Left ventricle myocardium inferior (tissue), 1 donor: Measurements from ENCODE around the gene CORO6. TPM values are rescaled to one million over a fixed set of nuclear protein-coding genes. Genes with fewer than 3 reads are reported as not detected.
A peak's percentile ranks its signal among the peaks of the same experiment; 100 is the strongest.

Experiments used
- DNase-seq: peaks from one replicate; pipeline ENCODE4 v3.0.0-alpha.2; 2020
- H3K27ac ChIP-seq: fragments of 200-600 bp; replicated peaks from 2 replicates; pipeline ENCODE4 v1.8.0; 2021
- H3K27me3 ChIP-seq: fragments of 200-600 bp; 2 replicates; pipeline ENCODE4 v1.8.0; 2021; ENCODE audit warnings: low read depth
- H3K36me3 ChIP-seq: fragments of 200-600 bp; 2 replicates; pipeline ENCODE4 v1.8.0; 2021
- H3K4me1 ChIP-seq: fragments of 200-600 bp; 2 replicates; pipeline ENCODE4 v1.8.0; 2021
- H3K4me3 ChIP-seq: fragments of 200-600 bp; 2 replicates; pipeline ENCODE4 v1.8.0; 2021; ENCODE audit warnings: mild to moderate bottlenecking, moderate library complexity
- H3K9me3 ChIP-seq: fragments of 200-600 bp; replicated peaks from 2 replicates; pipeline ENCODE4 v1.8.0; 2021
- CTCF ChIP-seq: fragments of 200-600 bp; IDR thresholded peaks from 2 replicates; pipeline ENCODE4 v1.8.0; 2021; ENCODE audit warnings: antibody characterized with exemption, mild to moderate bottlenecking, borderline replicate concordance
- intact Hi-C: fragments of 100-400 bp; cut with micrococcal nuclease; formaldehyde crosslinking; loops from one replicate; pipeline ENCODE4 v1.11.0; 2022
- total RNA-seq: library from RNA; stranded (reverse); fragmentation: NEBNext Ultra II Directional; extraction: Animal tissue kit (Norgen Biotek cat#: 25700); gene quantifications from one replicate; pipeline ENCODE4 v1.2.1, GENCODE V29; 2021
- donor health status: DM: no; HTN: yes; CAD: no; lungs with severe emphysema.

CORO6 gene
- total RNA-seq, 1 donor from 2014 or later, result 101 TPM

DNA sequence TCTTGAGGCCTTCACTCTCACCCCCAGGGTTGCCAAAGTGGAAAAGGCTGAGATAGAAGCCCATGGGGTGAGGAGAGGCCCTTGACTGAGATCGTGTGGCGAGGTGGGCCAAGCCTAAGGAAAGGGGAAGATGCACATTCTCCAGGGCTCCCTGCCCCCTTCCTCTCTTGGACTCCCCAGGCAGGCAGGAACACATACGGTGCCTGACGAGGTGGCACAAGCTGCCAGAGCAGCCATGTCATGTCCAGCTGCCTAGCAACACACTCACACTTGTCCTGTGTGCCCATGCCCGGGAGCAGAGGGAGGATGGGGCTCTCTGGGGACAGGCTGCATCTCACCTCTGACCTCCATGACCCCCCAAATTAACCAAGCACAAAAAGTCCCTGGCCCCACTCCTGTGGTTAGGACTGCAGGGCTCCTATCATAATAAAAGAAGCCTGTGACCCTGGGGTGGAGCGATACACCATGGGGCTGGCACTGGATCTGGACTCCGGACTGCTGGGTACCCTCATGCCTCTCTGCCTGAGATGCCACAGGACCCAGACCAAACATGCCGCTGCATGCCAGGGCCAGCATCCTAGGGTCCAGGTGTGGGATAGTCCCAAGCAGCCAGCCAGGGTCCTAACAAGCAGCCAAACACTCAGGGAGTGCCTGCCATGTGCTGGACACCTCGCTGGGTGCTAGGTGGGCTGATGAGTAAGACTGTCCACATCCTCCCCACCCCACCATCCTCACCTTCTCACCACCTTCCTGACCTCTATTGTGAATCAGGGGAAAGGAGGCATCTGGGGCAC is 35.8 kb downstream of the CORO6 start:
- no peak for TF ChIP-seq CTCF
- intact Hi-C loops, result no loop called here
- Histone ChIP-seq H3K4me1 (peaks cover 86% of the 10 kb centered on the region), H3K27ac (peak overlapping the region; percentile 93), H3K36me3 (peaks cover 15% of the 10 kb centered on the region), H3K27me3 (no peaks in the 10 kb centered on the region), H3K4me3 (peak overlapping the region; percentile 95), H3K9me3 (no peaks in the 10 kb centered on the region)
- no peak for DNase-seq

DNA sequence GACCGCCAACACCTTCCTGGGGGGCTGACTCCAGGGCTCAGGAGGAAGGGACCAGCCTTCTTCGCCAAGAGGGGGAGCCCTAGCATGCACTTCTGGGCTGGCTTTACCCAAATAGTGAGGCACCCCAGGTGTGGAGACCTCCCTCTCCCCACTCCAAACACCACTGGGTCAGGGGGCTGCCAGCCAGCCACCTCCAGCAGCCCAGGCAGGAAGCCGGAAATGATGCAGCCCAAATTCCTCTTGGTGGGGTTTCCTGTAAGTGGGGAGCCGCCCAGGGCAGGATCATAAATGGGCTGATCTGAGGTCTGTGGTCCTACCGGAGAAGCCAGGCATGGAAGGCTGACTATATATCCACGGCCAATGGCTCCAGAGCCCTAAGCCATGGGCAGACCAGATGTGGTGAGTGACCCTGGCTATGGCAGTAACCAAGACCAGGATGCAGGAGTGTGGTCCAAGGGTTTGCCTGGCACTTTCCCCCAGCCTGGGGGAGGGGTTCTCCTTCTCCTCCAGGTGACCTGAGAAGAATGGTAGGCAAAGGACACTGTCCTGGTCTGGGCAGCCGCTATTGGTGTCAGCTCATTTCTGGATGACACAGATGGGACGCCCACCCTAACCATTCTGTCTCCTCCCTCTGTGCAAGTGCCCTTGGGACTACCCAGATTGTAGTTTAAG is 37.5 kb downstream of the CORO6 start:
- DNase-seq, result no peak
- intact Hi-C loops, result no loop called here
- Histone ChIP-seq H3K27me3 (no peaks in the 10 kb centered on the region), H3K27ac (peak overlapping the region; percentile 93), H3K9me3 (no peaks in the 10 kb centered on the region), H3K4me1 (peaks cover 79% of the 10 kb centered on the region), H3K4me3 (peak overlapping the region; percentile 95), H3K36me3 (peaks cover 30% of the 10 kb centered on the region)
- peak; percentile 26 for TF ChIP-seq CTCF

DNA sequence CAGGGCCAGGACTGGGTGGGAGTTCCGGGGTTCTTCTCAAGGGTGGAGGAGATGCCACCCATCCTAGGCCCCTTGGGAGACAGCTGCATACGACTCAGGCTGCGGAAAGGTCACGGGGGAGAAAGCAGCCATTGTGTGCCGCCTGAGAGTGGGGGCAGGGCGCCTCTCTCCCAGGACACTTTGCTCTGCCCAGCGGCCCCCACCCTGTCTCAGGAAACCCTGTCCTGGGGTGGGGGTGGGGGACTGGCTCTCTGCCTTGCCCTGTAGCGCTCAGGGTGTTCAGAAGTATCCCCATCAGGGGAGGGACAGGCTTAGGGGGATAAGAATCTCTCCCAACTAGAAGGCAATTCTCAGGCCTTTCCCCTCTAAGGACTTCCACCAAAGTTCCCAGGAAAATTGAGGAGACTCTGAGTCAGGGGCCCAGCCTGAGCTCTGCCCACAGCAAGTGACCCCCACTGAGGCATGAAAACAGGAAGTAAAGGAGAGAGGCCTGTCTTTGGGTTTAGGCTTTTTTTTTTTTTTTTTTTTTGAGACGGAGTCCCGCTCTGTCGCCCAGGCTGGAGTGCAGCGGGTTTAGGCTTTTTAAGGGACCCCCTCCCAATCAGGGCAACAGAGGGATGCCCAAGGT is 38.1 kb downstream of the CORO6 start:
- no peak for TF ChIP-seq CTCF
- intact Hi-C loops, result no loop called here
- peaks cover 76% of the 10 kb centered on the region for H3K4me1 ChIP-seq
- peak; percentile 55 for DNase-seq
- no peaks in the 10 kb centered on the region for H3K27me3 ChIP-seq
- peak overlapping the region; percentile 93 for H3K27ac ChIP-seq
- peaks cover 37% of the 10 kb centered on the region for H3K36me3 ChIP-seq
- H3K4me3 ChIP-seq, result peak overlapping the region; percentile 95
- H3K9me3 ChIP-seq, result no peaks in the 10 kb centered on the region

DNA sequence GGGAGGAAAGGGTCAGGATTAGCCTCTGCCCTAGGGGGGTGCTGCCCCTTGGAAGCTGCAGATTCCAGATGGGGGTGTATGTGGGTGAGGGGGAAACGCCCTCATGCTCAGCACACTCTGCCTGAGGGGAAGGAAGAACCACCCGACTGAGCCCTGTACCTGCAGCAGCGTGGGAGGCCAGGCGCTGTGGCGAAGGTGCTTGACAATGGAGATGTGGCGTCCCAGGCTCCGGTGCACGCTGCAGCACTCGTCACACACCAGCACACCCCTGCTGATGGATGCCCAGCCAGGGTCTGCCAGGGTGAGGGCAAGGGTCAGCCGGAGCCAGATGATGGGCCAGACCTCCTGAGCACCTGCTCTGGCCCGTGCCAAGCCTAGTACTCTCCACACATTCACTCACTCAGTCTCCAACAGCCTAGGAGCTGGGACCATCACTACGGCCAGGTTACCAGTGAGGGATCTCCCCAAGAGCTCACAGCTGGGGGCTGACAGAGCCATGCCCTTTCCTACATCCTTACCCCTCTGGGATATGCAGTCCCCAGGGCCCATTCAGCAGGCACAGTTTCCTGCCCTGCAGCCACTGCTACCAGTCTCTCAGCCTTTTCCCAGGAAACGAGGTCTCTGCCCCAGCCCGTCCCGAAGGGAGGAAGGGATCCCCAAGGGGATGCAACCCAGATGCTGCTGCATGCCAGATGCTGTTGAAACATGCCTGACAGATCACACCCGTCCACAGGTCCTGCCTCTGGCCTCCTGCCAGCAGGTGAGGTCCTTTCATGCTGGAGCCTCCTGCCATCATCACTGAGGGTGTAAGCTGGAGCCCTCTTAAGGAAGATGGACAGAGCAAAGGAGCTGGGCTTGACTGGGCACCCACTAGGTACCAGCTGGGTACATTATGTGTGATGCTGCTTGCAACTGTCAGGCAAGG is 39.1 kb downstream of the CORO6 start:
- peak; percentile 16 for DNase-seq
- peaks cover 45% of the 10 kb centered on the region for H3K36me3 ChIP-seq

More for the DNA sequence above, 39.1 kb downstream of the CORO6 start:
- peaks cover 71% of the 10 kb centered on the region for H3K4me1 ChIP-seq
- H3K4me3 ChIP-seq, result peak overlapping the region; percentile 95
- H3K27ac ChIP-seq, result peak overlapping the region; percentile 93
- no peak for TF ChIP-seq CTCF
- H3K9me3 ChIP-seq, result no peaks in the 10 kb centered on the region
- intact Hi-C loops, result no loop called here
- H3K27me3 ChIP-seq, result no peaks in the 10 kb centered on the region
